H1 (cell line): ENCODE measurements around the gene RAPGEF1. TPM values are rescaled to one million over a fixed set of nuclear protein-coding genes. Genes with fewer than 3 reads are reported as not detected.
"Not testable (repeated sequence)": the region's sequence is repeated elsewhere in the genome, so short reads cannot be mapped to it uniquely, and the experiment has no call there.

Experiments
- CTCF ChIA-PET: fragments of 300-600 bp; sonication (Branson Sonifier 250); formaldehyde crosslinking; loops from one replicate; lab custom pipeline; 2021; ENCODE audit not compliant: partially characterized antibody; lab: Charles Lee
- POLR2A ChIA-PET: fragments of 300-600 bp; sonication (Branson Sonifier 250); formaldehyde crosslinking; loops from one replicate; lab custom pipeline; 2021; ENCODE audit warnings: inconsistent platforms; ENCODE audit not compliant: partially characterized antibody; lab: Charles Lee
- DNase-seq, 2 experiments: peaks; one replicate each; pipeline versions ENCODE4 v3.0.0 to v3.0.0-alpha.2; 2010 to 2022; ENCODE audit warnings: low spot score in 2 of 2, low read depth in 1 of 2, mixed read lengths in 1 of 2
- FAIRE-seq: peaks from 2 replicates; lab custom pipeline; 2011; peaks lifted over from hg19 to GRCh38; lab: Jason Lieb, UNC
- H2AFZ ChIP-seq: 2 replicates; pipeline ENCODE4 v1.8.1; 2012; ENCODE audit warnings: low read length, inconsistent platforms
- H2AK5ac ChIP-seq: 2 replicates; pipeline ENCODE4 v1.6.1; 2013; ENCODE audit warnings: low read depth, low read length
- H2BK120ac ChIP-seq: replicated peaks from 2 replicates; pipeline ENCODE3; 2013; ENCODE audit warnings: low read depth, low read length, inconsistent platforms
- H2BK12ac ChIP-seq: 2 replicates; pipeline ENCODE4 v1.6.1; 2013; ENCODE audit warnings: low read depth, low read length
- H2BK15ac ChIP-seq: 2 replicates; pipeline ENCODE4 v1.6.1; 2013; ENCODE audit warnings: low read length
- H2BK20ac ChIP-seq: 2 replicates; pipeline ENCODE4 v1.6.1; 2013; ENCODE audit warnings: low read length
- H2BK5ac ChIP-seq: 2 replicates; pipeline ENCODE4 v1.6.1; 2013; ENCODE audit warnings: low read depth, low read length
- H3K14ac ChIP-seq: 2 replicates; pipeline ENCODE4 v1.6.1; 2013; ENCODE audit warnings: inconsistent platforms; ENCODE audit not compliant: insufficient read length
- H3K18ac ChIP-seq: 2 replicates; pipeline ENCODE4 v1.6.1; 2013; ENCODE audit warnings: low read length; ENCODE audit errors: extremely low read depth
- H3K23ac ChIP-seq: 2 replicates; pipeline ENCODE4 v1.6.1; 2013; ENCODE audit warnings: inconsistent platforms; ENCODE audit not compliant: insufficient read length
- H3K23me2 ChIP-seq: 2 replicates; pipeline ENCODE4 v1.6.1; 2013; ENCODE audit warnings: low read depth, low read length
- H3K27ac ChIP-seq: 2 replicates; pipeline ENCODE4 v1.6.1; 2011; ENCODE audit warnings: low read depth, low read length, inconsistent platforms
- H3K27me3 ChIP-seq, 4 experiments: replicated peaks in 1 of 4; 1 replicate in 1 of 4; 2 replicates in 3 of 4; pipeline versions ENCODE4 v1.6.1 to v1.8.1; 2011 to 2013; ENCODE audit warnings: low read length in 3 of 4, mild to moderate bottlenecking in 3 of 4, inconsistent platforms in 2 of 4, mixed read lengths in 2 of 4, moderate library complexity in 1 of 4; ENCODE audit not compliant: control insufficient read depth in 3 of 4, insufficient read depth in 3 of 4; ENCODE audit errors: extremely low read depth in 1 of 4
- H3K36me3 ChIP-seq, 4 experiments: 2 replicates each; pipeline versions ENCODE4 v1.6.1 to v1.8.1; 2011 to 2013; ENCODE audit warnings: mild to moderate bottlenecking in 4 of 4, low read length in 3 of 4, moderate library complexity in 2 of 4, control low read depth in 1 of 4, inconsistent platforms in 1 of 4; ENCODE audit not compliant: insufficient read depth in 4 of 4, control insufficient read depth in 2 of 4
- H3K4ac ChIP-seq: replicated peaks from 2 replicates; pipeline ENCODE3; 2013; ENCODE audit warnings: low read length, low read depth, mixed read lengths, inconsistent platforms; ENCODE audit not compliant: insufficient read length
- H3K4me1 ChIP-seq, 4 experiments: replicated peaks in 1 of 4; 1 replicate in 1 of 4; 2 replicates in 3 of 4; pipeline versions ENCODE4 v1.6.1 to v1.8.1; 2011 to 2013; ENCODE audit warnings: low read length in 3 of 4, inconsistent platforms in 2 of 4, mixed read lengths in 1 of 4; ENCODE audit not compliant: insufficient read depth in 4 of 4, control insufficient read depth in 3 of 4
- H3K4me2 ChIP-seq, 2 experiments: 2 replicates each; pipeline versions ENCODE4 v1.6.1 to v1.8.1; 2011 to 2013; ENCODE audit warnings: low read depth in 2 of 2, low read length in 2 of 2, control low read depth in 1 of 2, inconsistent platforms in 1 of 2, mild to moderate bottlenecking in 1 of 2; ENCODE audit not compliant: insufficient read depth in 1 of 2
- H3K4me3 ChIP-seq, 4 experiments: fragments of 200-600, 300-600 bp in 1 of 4; sonication (generic), shearing (Covaris generic), sonication (Bioruptor Twin) in 1 of 4; 2 replicates each; pipeline versions ENCODE4 v1.5.1 to v1.8.1; 2011 to 2016; ENCODE audit warnings: low read length in 4 of 4, low read depth in 3 of 4, control low read depth in 2 of 4, inconsistent platforms in 2 of 4, mild to moderate bottlenecking in 2 of 4, mixed read lengths in 1 of 4, moderate library complexity in 1 of 4; ENCODE audit not compliant: insufficient read depth in 2 of 4; ENCODE audit errors: extremely low read depth in 1 of 4
- H3K56ac ChIP-seq: replicated peaks from 2 replicates; pipeline ENCODE3; 2013; ENCODE audit warnings: low read depth, mild to moderate bottlenecking, mixed read lengths, low read length, inconsistent platforms; ENCODE audit not compliant: insufficient read length
- H3K79me1 ChIP-seq: 2 replicates; pipeline ENCODE4 v1.6.1; 2013; ENCODE audit warnings: low read depth, low read length, control low read depth
- H3K79me2 ChIP-seq, 2 experiments: 2 replicates each; pipeline versions ENCODE4 v1.6.1 to v1.8.1; 2012 to 2013; ENCODE audit warnings: low read length in 2 of 2, mild to moderate bottlenecking in 2 of 2, inconsistent platforms in 1 of 2; ENCODE audit not compliant: insufficient read depth in 2 of 2, control insufficient read depth in 1 of 2
- H3K9ac ChIP-seq, 4 experiments: replicated peaks in 1 of 4; 1 replicate in 1 of 4; 2 replicates in 3 of 4; pipeline versions ENCODE4 v1.6.1 to v1.8.1; 2011 to 2013; ENCODE audit warnings: low read depth in 3 of 4, low read length in 3 of 4, control low read depth in 2 of 4, mild to moderate bottlenecking in 2 of 4, moderate library complexity in 2 of 4, inconsistent platforms in 1 of 4; ENCODE audit errors: extremely low read depth in 1 of 4
- H3K9me3 ChIP-seq, 2 experiments: 2 replicates each; pipeline versions ENCODE4 v1.6.1 to v1.8.1; 2012 to 2013; ENCODE audit warnings: mild to moderate bottlenecking in 2 of 2, moderate library complexity in 2 of 2, control low read depth in 1 of 2, inconsistent platforms in 1 of 2, low read depth in 1 of 2, low read length in 1 of 2, mixed read lengths in 1 of 2; ENCODE audit not compliant: insufficient read depth in 2 of 2
- H4K20me1 ChIP-seq, 2 experiments: replicated peaks in 1 of 2; 2 replicates each; pipeline versions ENCODE3 to v1.8.1; 2011 to 2013; ENCODE audit warnings: inconsistent platforms in 2 of 2, low read length in 2 of 2, mild to moderate bottlenecking in 1 of 2; ENCODE audit not compliant: insufficient read depth in 2 of 2, control insufficient read depth in 1 of 2
- H4K5ac ChIP-seq: 2 replicates; pipeline ENCODE4 v1.6.1; 2013; ENCODE audit warnings: low read length, low read depth, mixed read lengths, inconsistent platforms; ENCODE audit not compliant: insufficient read length
- H4K8ac ChIP-seq: 2 replicates; pipeline ENCODE4 v1.8.0; 2013; ENCODE audit warnings: mild to moderate bottlenecking, moderate library complexity, low read length, inconsistent platforms; ENCODE audit not compliant: insufficient read depth; ENCODE audit errors: extremely low read depth
- H4K91ac ChIP-seq: replicated peaks from 2 replicates; pipeline ENCODE3; 2013; ENCODE audit warnings: low read length, mixed read lengths, inconsistent platforms; ENCODE audit not compliant: insufficient read length
- WGBS, 2 experiments: shearing (Covaris generic) in 1 of 2; methylation state at CpG; one replicate each; pipeline versions ENCODE4 v1.1.6 to v1.1.7; 2013 to 2015; ENCODE audit warnings: low lambda C conversion rate in 2 of 2, mixed read lengths in 2 of 2, inconsistent platforms in 1 of 2, low coverage in 1 of 2, missing lambda C conversion rate in 1 of 2; ENCODE audit not compliant: insufficient replicate concordance in 2 of 2, insufficient coverage in 1 of 2, insufficient read length in 1 of 2; ENCODE audit errors: extremely low coverage in 1 of 2, missing lambda C conversion rate in 1 of 2; 5-methylcytosine and 5-hydroxymethylcytosine counted together
- polyA plus RNA-seq, 7 experiments: library from polyadenylated mRNA; depleted of rRNA in 3 of 7; stranded (reverse) in 5 of 7; unstranded in 2 of 7; fragments of >200 nt in 5 of 7; fragments of 200-250 nt in 2 of 7; gene quantifications; 1 replicate in 5 of 7; 2 replicates in 1 of 7; 4 replicates in 1 of 7; pipeline versions ENCODE4 v1.2.1 to v1.2.3, GENCODE V29; 2011 to 2013; ENCODE audit warnings: missing spikeins in 2 of 7, mixed read lengths in 2 of 7
- total RNA-seq: library from RNA; stranded (reverse); fragmentation: NEBNext Ultra II Directional; extraction: Animal tissue kit (Norgen Biotek cat#: 25700); gene quantifications from 2 replicates; pipeline ENCODE4 v1.2.1, GENCODE V29; 2021

RAPGEF1 gene
- total and polyA plus RNA-seq, 2 of the 8 experiments (the other 6 are each of a cell fraction or from before 2014, with no cell fraction given), result 29.7 to 78.9 TPM

DNA sequence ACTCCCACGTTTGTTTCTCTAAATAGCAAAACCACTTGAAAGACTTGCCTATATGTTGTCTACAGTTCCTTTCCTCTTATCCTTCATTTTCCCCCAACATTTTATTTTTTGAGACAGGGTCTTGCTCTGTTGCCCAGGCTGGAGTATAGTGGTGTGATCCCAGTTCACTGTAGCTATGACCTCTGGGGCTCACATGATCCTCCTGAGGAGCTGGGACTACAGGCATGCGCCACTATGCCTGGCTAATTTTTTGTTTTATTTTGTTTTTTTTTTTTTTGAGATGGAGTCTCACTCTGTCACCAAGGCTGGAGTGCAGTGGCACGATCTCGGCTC lies 77.6 kb downstream of the RAPGEF1 start:
- H3K4ac ChIP-seq, H2BK15ac ChIP-seq, H3K4me3 ChIP-seq, H3K23me2 ChIP-seq, H3K14ac ChIP-seq, H3K56ac ChIP-seq, H2BK120ac ChIP-seq, H3K9ac ChIP-seq, FAIRE-seq, H3K9me3 ChIP-seq, H3K27ac ChIP-seq, H3K79me1 ChIP-seq, H3K36me3 ChIP-seq, H3K23ac ChIP-seq, DNase-seq, H4K8ac ChIP-seq, H4K20me1 ChIP-seq, H2AFZ ChIP-seq, H4K5ac ChIP-seq, H3K27me3 ChIP-seq, POLR2A ChIA-PET: not testable (repeated sequence)
- Histone ChIP-seq H2AK5ac (peak overlapping the region; percentile 55; the same call in 1 of the 2 replicates), H3K79me2 (peaks cover 0 to 19% of the 10 kb centered on the region in 2 experiments; a peak in 2 of 4 replicates), H2BK12ac (0 out of 2 replicates have a peak overlapping the region, but pooled peaks have one; percentile 63), H3K18ac (0 out of 2 replicates have a peak overlapping the region, but pooled peaks have one; percentile 29), H2BK5ac (peak overlapping the region; percentile 79; the same call in 1 of the 2 replicates), H3K4me1 (peaks cover 5 to 14% (median 13%) of the 10 kb centered on the region in 4 experiments), H3K4me2 (peak overlapping the region in 1 of 2 experiments; percentile 34; a peak in 1 of 4 replicates), H4K91ac (peak overlapping the region; percentile 20), H2BK20ac (peak overlapping the region; percentile 92; the same call in 1 of the 2 replicates)
- CTCF ChIA-PET, result interaction anchor here (0.6 kb wide), 1 partner anchor 400 kb away, joined by 3 read pairs; no protein-coding TSS in a partner anchor
- whole genome bisulfite sequencing, 2 experiments, result 80% methylated on average over 4 of the region's 4 CpGs; no CpG with 5 or more reads in 1 of the 2 experiments
